ENCODE results near the gene ASAP3.
A peak's percentile ranks its signal among the peaks of the same experiment; 100 is the strongest.

The ASAP3 gene

DNA sequence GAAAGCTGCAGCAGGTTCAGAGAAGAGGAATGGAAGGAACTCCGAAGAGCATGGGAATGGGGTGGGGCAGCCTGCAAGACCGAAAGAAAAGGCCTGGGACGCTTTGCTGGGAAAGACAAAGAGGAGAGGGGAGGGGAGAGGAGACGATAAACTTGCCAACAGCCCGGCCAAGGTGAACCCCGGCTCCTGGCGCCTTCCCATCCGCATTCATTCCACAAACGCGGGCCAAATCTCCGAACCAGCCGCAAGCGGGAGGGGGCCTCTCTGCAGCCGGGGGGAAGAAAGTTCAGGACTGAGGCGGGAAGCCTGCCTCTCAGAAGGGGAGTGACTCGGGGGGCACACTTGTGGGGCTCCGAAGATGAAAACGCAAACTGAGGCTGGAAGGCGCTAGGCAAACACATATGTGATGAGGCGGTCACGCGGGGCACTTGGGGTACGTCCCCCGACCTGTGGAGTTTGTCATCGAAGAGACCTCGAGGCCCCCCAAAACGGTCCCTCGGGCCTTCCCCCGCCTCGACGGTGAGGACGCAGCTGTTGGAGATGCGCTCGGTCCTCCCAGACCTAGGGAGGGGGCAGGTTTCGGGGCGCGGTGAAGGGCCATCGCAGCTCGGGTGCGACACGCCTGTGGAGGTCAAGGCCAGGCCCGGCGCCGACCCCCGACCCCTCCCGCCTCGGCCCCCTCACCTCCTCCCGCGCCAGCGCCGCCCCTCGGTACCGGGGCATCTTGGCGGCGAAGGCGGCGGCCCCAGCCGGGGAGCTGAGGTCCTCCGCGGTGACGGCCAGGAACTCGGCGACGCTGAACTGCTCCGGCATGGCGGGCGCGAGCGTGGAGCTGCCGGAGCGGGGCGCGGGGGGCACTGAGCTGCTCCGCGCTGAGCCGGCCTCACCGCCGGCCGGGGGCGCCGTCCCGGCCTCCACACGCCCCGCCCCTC, at the start of gene ASAP3:
Gene ASAP3, minus strand, starts transcription at position 859 of the 932 bp plus-strand sequence. Its CDS starts 46 bp downstream, at position 813.
- DNase-seq (ENCODE audit: low spot score), result no peak

DNA sequence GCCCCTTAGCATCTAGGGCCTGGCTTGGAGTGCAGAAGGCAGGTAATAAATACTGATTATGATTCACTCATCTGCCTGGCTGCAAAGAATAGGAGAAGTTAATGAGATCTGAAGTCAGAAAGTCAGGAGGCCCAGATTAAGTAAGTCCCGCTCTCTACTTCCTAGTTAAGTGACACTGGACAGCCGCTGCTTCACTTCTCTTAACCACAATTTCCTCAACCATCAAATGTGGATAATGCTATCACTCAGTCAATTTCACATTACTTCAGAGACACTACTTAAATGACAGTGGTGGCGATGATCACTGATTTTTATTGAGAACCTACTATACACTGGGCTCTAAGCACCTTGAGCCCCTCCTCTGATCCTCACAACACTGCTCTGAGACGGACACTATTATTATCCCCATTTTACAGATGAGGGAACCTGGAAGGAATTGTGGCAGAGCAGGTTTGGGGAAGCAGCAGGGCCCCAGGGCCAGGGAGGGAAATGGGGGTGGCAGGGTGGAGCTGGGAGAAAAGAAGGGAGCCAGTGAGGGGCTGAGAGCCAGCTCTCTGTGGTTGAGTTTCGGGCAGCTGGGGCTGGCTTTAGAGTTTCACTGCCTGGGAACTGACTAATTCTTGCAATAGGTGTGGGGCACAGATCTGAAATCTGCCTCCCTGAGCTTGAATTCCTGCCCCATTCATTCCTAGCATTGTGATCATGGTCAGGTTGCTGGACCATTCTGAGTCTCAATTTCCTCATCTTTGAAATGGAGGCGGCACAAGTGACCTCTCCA, 49.5 kb upstream of the ASAP3 start:
- no peak for DNase-seq (ENCODE audit: low spot score)

DNA sequence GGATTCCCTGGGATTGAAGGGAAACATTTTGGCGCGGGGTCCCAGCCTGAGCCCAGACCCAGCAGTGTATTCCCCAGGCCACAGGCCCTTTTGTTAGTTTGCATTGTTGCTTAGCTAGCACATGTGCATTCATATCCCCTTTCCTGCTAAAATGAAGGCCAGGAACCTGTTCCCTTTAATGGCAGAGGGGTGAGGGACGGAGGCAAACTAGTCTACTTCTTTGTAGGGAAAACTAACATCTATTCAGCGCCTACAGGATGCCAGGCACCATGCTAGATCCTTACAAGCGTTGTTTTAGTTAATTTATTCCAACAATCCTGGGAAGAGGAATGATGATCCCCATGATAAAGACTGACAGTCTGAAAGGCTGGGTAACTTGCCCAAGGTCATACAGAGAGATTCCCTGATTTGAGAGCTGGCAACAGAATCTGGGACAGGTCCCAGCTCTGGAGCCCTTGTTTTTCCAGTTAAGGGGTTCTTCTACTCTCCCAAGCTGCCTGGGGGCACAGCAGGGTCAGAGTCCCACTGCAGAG, 47.6 kb upstream of the ASAP3 start:
- DNase-seq (ENCODE audit: low spot score), result no peak

GRCh38 chr1:23530747-23531561, 47.0 kb upstream of the ASAP3 start, which contains the start of gene E2F2:
TSS of gene E2F2 (minus strand) at chr1:23531233. CDS start at chr1:23530793, 440 bp downstream.
- DNase-seq (ENCODE audit: low spot score), result peak; percentile 87

GRCh38 chr1:23530087-23530746, 46.2 kb upstream of the ASAP3 start:
- no peak for DNase-seq (ENCODE audit: low spot score)

DNA sequence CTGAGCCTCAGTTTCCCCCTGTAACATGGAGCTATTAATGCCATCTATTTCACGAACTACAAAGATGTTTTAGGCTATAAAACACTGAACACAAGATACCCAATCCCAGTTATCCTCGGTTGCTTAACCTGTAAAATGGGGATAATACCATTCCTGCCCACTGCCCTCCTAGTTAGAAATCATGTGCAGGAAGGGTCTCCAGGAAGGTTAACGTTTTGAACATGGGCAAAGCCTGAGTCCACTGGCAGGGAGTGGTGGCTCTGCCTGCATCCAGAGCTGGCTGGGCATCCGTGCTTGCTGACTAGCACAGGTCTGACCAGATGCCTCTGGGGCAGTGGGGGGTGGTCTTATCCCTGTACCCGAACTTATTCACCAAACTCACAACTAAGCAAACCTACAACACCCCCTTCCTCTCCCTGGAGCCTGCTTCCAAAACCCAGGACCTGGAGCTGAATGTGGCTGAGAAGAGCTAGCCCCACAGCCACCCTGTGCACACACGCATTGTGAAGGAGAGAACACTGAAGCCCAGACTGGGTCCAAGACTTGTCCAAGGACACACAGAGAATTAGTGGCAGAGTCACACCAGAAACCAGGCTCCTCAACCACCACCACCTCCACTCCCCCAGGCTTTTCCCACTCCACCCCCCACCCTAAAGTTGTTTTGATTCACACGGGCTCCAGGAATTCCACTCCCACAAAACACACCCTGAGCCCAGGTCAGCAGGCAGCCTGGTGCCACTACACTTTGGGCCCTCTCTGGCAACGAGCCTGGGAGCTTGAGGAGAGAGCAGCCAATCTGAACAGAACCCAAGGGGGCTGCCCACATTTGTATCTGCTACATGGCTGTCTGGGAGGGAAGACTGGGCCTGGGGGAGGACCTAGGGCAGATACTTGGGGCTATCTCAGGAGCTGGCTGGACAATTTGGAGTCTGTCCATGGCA, 45.4 kb upstream of the ASAP3 start:
- DNase-seq (ENCODE audit: low spot score), result no peak

GRCh38 chr1:23528250-23528978, 44.4 kb upstream of the ASAP3 start:
- DNase-seq (ENCODE audit: low spot score), result peak; percentile 90

DNA sequence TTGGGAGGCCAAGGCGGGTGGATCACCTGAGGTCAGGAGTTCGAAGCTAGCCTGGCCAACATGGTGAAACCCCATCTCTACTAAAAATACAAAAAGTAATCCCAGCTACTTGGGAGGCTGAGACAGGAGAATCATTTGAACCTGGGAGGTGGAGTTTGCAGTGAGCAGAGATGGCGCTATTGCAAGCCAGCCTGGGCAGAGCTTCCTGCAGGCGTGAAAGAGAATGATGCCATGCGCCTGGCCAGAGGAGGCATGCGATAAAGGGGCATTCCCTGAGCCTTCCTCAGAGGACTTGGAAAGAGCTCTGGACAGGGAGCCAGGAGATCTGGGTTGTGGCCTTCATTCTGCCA, 43.9 kb upstream of the ASAP3 start:
- no peak for DNase-seq (ENCODE audit: low spot score)

DNA sequence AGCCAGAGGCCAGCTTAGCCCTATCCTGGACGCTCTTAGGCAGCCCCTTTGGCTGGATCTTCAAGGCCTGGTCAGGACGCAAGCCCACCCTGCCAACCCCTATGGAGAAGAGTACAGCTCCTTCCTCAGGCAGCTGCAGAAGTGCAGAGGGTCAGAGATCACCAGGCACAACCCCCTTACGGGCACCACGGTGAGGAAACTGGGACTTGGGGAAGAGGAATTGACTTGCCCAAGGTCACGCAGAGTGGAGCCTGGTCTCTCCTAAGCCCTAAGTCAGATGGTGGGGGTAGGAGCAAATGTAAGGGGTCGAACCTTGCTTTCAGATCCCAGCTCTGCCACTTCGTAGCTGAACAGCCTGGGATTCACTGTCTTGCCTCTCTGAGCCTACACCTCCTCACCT, 43.4 kb upstream of the ASAP3 start:
- DNase-seq (ENCODE audit: low spot score), result no peak

- no peak for DNase-seq (ENCODE audit: low spot score)
These were observed 42.5 kb upstream of the ASAP3 start for GRCh38 chr1:23526329-23527041.

GRCh38 chr1:23525558-23526250, 41.7 kb upstream of the ASAP3 start:
- peak; percentile 30 for DNase-seq (ENCODE audit: low spot score)

DNA sequence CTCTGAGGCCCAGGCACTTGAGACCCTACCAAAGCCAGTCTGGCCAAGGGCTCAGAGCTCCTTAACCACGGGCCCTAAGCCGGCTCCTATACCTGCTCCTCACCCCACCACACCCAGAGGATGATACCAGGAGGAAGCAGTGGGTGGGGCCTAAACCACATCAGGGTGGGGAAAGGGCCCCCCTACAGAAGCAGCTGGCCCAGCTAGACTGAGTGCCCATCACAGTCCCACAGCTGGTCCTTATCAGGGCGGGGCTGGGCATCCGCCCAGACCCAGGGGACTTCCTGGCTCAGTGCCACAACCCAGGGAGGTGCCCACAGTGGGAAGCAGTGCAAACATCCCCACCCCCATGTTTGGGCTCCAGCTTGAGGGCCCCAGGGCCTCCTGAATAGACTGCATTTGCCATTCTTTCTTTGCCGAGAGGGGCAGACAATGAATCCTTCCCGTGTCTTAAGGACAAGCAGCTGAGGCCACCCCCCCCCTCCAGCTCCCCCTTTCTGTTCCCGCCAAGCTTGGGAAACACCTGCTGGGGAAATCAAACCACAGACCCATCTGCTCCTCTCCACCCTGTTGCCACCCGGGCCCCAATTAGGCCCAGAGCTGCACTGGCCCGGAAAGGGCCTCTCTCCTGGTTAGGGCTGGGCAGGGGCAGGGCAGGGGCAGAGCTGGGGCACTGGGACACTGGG, 40.9 kb upstream of the ASAP3 start:
- peak; percentile 51 for DNase-seq (ENCODE audit: low spot score)

- DNase-seq (ENCODE audit: low spot score), result no peak
These were observed 40.2 kb upstream of the ASAP3 start for GRCh38 chr1:23524163-23524562.

- no peak for DNase-seq (ENCODE audit: low spot score)
These were observed 38.4 kb upstream of the ASAP3 start for GRCh38 chr1:23522244-23522982.

GRCh38 chr1:23521588-23521987, 37.6 kb upstream of the ASAP3 start:
- no peak for DNase-seq (ENCODE audit: low spot score)

DNA sequence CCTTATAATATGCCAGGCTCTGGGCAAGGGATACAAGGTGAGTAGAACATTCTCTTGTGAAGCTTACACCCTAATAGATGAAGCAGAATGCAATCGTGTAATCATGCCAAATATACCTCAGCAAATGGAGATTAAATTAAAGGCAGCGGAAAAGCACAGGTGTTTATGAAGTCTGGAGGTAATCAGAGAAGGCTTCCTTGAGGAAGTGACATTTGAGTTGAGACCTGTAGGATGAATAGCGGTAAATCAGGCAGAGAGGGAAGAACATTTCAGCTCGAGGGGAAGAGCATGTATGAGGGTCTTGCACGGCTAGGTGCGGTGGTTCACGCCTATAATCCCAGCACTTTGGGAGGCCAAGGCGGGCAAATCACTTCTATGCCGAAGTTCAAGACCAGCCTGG, 33.6 kb upstream of the ASAP3 start:
- no peak for DNase-seq (ENCODE audit: low spot score)

DNA sequence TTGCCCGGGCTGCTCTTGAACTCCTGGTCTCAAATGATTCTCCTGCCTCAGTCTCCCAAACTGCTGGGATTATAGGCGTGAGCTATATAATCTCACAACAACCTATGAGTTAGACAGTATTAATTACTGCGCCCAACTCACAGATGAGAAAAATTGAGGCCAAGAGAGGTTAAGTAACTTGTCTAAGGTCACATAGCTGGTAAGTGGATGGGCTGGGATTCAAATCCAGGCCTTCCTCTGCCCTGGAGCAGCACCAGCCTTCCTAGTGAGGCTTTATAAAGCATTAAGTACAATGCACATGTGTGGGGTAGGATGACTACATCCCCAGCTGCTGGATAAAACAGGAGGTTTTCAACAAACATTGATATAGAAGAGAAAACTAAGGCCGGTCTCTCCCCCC, 31.9 kb upstream of the ASAP3 start:
- no peak for DNase-seq (ENCODE audit: low spot score)
